Thyroid gland (tissue), 4 donors: ENCODE data around the gene CHTF18.

ENCODE experiments used
- CTCF ChIP-seq, 6 experiments: fragments of 200-600 bp in 3 of 6; fragments of 450-650 bp in 3 of 6; sonication (generic) in 3 of 6; IDR thresholded peaks; one replicate each; pipeline ENCODE4 v1.5.1; 2016 to 2019; ENCODE audit warnings: antibody characterized with exemption in 6 of 6, mild to moderate bottlenecking in 2 of 6, inconsistent platforms in 1 of 6, moderate library complexity in 1 of 6
- POLR2A ChIP-seq, 2 donors: fragments of 450-650 bp; IDR thresholded peaks; one replicate each; pipeline ENCODE4 v1.6.1; 2017; ENCODE audit warnings: antibody characterized with exemption in 2 of 2, mild to moderate bottlenecking in 2 of 2, moderate library complexity in 1 of 2

GRCh38 chr16:808085-808386 is 19.6 kb downstream of the CHTF18 start:
- no peak for TF ChIP-seq CTCF (IDR thresholded peaks at IDR 0.05)
- TF ChIP-seq POLR2A (IDR thresholded peaks at IDR 0.05) = no peak
